ENCODE results near the gene ARHGAP25.
A peak's percentile ranks its signal among the peaks of the same experiment; 100 is the strongest.

Gene ARHGAP25

GRCh38 chr2:68716604-68717304 is 17.9 kb upstream of the ARHGAP25 start:
- DNase-seq, result no peak

GRCh38 chr2:68717305-68717661 is 17.3 kb upstream of the ARHGAP25 start:
- DNase-seq, result no peak

GRCh38 chr2:68719912-68720311 is 14.7 kb upstream of the ARHGAP25 start:
- no peak for DNase-seq

GRCh38 chr2:68720665-68721064 is 13.9 kb upstream of the ARHGAP25 start:
- DNase-seq, result no peak

GRCh38 chr2:68721482-68722101 is 13.0 kb upstream of the ARHGAP25 start:
- no peak for DNase-seq

GRCh38 chr2:68722712-68723111 is 11.9 kb upstream of the ARHGAP25 start:
- DNase-seq, result no peak

- no peak for DNase-seq
Measured at GRCh38 chr2:68723181-68723580, 11.4 kb upstream of the ARHGAP25 start.

- DNase-seq, result no peak
Measured at GRCh38 chr2:68726100-68726499, 8.5 kb upstream of the ARHGAP25 start.

- peak in 1 of 56 donors; percentile 8 for DNase-seq
Measured at GRCh38 chr2:68726608-68727367, 7.8 kb upstream of the ARHGAP25 start.

- DNase-seq, result no peak
Measured at GRCh38 chr2:68727683-68728375, 6.8 kb upstream of the ARHGAP25 start.

GRCh38 chr2:68730828-68731227 is 3.8 kb upstream of the ARHGAP25 start:
- DNase-seq, result no peak

GRCh38 chr2:68732036-68732932 is 2.3 kb upstream of the ARHGAP25 start:
- DNase-seq, result peak in 6 of 56 donors; percentile 9 to 35 (median 22)

GRCh38 chr2:68733365-68733764 is 1.2 kb upstream of the ARHGAP25 start:
- no peak for DNase-seq

GRCh38 chr2:68734176-68734575 is 435 bp upstream of the ARHGAP25 start:
- no peak for DNase-seq

- no peak for DNase-seq
Measured at GRCh38 chr2:68736086-68736485, 1.5 kb downstream of the ARHGAP25 start.

- peak in 2 of 56 donors; percentile 7 to 14 for DNase-seq
Measured at GRCh38 chr2:68737711-68738110, 3.1 kb downstream of the ARHGAP25 start.

GRCh38 chr2:68738906-68739594 is 4.4 kb downstream of the ARHGAP25 start:
- no peak for DNase-seq

- no peak for DNase-seq
Measured at GRCh38 chr2:68739595-68740399, 5.2 kb downstream of the ARHGAP25 start.

- no peak for DNase-seq
Measured at GRCh38 chr2:68740400-68740914, 5.8 kb downstream of the ARHGAP25 start.
